ENCODE measurements around the gene ZRANB2. TPM values are rescaled to one million over a fixed set of nuclear protein-coding genes. Genes with fewer than 3 reads are reported as not detected.

The ZRANB2 gene, protein sequence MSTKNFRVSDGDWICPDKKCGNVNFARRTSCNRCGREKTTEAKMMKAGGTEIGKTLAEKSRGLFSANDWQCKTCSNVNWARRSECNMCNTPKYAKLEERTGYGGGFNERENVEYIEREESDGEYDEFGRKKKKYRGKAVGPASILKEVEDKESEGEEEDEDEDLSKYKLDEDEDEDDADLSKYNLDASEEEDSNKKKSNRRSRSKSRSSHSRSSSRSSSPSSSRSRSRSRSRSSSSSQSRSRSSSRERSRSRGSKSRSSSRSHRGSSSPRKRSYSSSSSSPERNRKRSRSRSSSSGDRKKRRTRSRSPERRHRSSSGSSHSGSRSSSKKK
- 10 to 100 TPM; 56.3 to 86.7 TPM for total RNA-seq

DNA sequence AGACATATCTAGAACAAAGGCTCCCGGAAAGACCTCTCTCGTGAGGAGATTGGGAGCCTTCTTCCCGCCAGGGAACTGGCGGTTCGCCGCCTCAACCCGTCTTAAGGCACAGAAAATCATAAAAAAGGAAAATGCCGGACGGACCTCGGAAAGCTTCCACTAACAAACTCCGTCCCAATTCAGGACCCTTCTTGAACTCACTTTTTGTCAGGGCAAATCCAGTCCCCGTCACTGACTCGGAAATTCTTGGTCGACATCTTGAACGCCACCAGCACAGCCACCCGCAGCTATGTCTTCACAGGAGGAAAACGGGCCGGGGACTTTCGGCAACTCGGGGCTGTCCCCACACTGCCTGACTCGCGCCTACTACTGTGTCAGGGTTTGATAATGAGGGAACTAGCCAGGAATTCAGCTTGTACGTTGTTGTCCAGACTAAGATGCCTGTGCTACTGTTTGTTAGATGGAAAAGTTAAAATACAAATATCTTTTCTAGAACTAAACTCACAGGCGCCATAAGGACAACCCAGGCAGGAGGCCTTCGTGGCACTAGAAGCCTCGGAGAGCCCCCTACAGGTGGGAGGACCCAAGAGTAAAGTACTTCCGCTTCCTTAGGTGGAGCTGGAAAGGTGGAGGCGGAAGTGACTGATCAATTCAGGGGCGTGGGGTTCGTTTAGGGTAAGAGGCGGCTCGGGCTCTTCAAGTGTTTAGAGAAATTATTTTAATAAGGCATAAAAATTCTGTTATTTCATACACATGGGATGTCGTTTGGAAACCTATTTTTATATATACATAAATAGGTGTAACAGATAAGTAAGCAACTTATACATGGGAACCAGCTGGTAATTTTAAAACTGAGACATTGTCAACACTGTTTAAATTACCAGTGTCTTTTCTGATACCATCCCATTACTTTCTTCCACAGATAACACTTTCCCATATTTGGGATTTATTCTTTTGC, at the start of gene ZRANB2:
Gene ZRANB2, minus strand, starts transcription at position 297 of the 958 bp plus-strand sequence. Its CDS starts 40 bp downstream, at position 257.
- intact Hi-C loops (cut with DNase I), result no loop called here
- H3K27me3 ChIP-seq, result no peaks in the 10 kb centered on the region

DNA sequence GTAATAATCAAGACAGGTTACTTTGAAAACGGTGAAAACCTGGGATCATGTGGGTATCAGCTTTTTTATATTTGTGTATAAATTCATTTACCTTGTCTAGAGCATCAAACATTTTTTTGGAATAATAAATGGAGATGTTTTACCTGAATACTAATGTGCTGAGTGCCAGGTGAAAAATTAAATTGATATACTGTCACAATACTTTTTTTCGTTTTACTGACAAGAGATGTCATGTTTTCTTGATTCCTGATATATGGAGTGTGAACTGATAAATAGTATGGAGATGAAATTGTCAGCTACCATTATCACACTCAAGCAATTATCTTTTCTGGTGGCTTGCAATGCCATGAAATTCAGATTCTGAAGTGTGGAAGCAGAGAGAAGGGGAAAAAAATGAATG, 47.2 kb upstream of the ZRANB2 start:
- Histone ChIP-seq H3K27me3 (no peaks in the 10 kb centered on the region), H3K27ac (no peak overlapping the region), H3K4me3 (no peak overlapping the region), H3K9me3 (no peaks in the 10 kb centered on the region), H3K4me1 (no peaks in the 10 kb centered on the region), H3K36me3 (no peaks in the 10 kb centered on the region), H3K9ac (ENCODE audit: low read depth in 2 of 2, low read length in 2 of 2) (no peak overlapping the region)
- intact Hi-C loops (cut with DNase I), result no loop called here
- TF ChIP-seq, protein P1, sequence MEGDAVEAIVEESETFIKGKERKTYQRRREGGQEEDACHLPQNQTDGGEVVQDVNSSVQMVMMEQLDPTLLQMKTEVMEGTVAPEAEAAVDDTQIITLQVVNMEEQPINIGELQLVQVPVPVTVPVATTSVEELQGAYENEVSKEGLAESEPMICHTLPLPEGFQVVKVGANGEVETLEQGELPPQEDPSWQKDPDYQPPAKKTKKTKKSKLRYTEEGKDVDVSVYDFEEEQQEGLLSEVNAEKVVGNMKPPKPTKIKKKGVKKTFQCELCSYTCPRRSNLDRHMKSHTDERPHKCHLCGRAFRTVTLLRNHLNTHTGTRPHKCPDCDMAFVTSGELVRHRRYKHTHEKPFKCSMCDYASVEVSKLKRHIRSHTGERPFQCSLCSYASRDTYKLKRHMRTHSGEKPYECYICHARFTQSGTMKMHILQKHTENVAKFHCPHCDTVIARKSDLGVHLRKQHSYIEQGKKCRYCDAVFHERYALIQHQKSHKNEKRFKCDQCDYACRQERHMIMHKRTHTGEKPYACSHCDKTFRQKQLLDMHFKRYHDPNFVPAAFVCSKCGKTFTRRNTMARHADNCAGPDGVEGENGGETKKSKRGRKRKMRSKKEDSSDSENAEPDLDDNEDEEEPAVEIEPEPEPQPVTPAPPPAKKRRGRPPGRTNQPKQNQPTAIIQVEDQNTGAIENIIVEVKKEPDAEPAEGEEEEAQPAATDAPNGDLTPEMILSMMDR (IDR thresholded peaks at IDR 0.05), result no peak
- no peak for DNase-seq

More for the DNA sequence above, at the start of gene ZRANB2:
- Histone ChIP-seq H3K27ac (peak within 1 kb of the TSS; percentile 89), H3K36me3 (no peaks in the 10 kb centered on the region), H3K9ac (ENCODE audit: low read depth in 2 of 2, low read length in 2 of 2) (peak within 1 kb of the TSS; percentile 88 to 90), H3K4me1 (peaks cover 7% of the 10 kb centered on the region), H3K4me3 (peak within 1 kb of the TSS; percentile 75), H3K9me3 (no peaks in the 10 kb centered on the region)
- TF ChIP-seq, protein P1 (IDR thresholded peaks at IDR 0.05), result peak; percentile 59
- DNase-seq, result peak; percentile 95

DNA sequence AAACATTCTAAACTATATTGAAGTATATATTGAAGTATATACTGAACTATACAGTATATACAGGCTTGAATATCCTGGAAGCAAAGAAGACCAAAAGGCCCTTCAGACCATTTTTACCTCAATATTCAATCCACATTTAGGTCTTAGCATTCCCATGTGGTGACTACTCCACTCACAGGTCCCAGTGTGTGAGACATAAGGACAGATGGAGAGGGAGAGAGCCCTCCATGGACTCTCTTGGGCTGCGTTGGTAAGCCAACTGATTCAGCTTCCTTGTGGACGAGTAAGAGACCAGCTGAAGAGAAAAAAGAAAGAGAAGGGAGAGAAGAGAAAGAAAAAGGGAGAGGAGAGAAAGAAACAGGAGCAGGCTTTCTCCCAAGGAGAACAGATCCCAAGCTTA, 37.3 kb upstream of the ZRANB2 start:
- TF ChIP-seq, protein P1 (IDR thresholded peaks at IDR 0.05), result no peak
- H3K36me3 ChIP-seq, result no peaks in the 10 kb centered on the region
- no peak for DNase-seq
- no peak overlapping the region for H3K9ac ChIP-seq (ENCODE audit: low read depth in 2 of 2, low read length in 2 of 2)
- intact Hi-C loops (cut with DNase I), result no loop called here
- H3K4me3 ChIP-seq, result no peak overlapping the region
- no peaks in the 10 kb centered on the region for H3K4me1 ChIP-seq
- H3K9me3 ChIP-seq, result no peaks in the 10 kb centered on the region
- H3K27ac ChIP-seq, result no peak overlapping the region
- H3K27me3 ChIP-seq, result no peaks in the 10 kb centered on the region

DNA sequence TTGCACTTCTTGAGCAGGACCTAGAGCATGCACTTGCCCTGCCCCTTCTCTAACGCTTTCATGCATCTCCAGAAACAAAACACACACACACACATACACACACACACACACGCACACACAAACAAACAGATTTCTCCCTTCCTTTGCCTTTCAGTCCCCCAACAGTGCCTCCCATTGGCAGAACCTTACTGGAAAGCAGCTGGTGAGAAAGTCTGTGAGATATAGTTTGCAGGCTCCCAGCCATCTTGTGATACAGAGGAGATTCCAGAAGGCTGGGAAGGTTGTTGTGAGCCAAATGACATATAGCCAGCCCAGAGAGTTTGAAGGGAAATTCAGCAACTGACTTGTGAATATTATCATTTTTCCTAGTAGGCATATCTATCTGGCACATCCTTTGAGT, 35.9 kb upstream of the ZRANB2 start:
- H3K27ac ChIP-seq, result no peak overlapping the region
- no peaks in the 10 kb centered on the region for H3K9me3 ChIP-seq
- H3K4me1 ChIP-seq, result no peaks in the 10 kb centered on the region
- no peak overlapping the region for H3K9ac ChIP-seq (ENCODE audit: low read depth in 2 of 2, low read length in 2 of 2)
- TF ChIP-seq, protein P1 (IDR thresholded peaks at IDR 0.05), result no peak
- no peak for DNase-seq
- no peaks in the 10 kb centered on the region for H3K36me3 ChIP-seq
- no peak overlapping the region for H3K4me3 ChIP-seq
- no peaks in the 10 kb centered on the region for H3K27me3 ChIP-seq
- intact Hi-C loops (cut with DNase I), result no loop called here

DNA sequence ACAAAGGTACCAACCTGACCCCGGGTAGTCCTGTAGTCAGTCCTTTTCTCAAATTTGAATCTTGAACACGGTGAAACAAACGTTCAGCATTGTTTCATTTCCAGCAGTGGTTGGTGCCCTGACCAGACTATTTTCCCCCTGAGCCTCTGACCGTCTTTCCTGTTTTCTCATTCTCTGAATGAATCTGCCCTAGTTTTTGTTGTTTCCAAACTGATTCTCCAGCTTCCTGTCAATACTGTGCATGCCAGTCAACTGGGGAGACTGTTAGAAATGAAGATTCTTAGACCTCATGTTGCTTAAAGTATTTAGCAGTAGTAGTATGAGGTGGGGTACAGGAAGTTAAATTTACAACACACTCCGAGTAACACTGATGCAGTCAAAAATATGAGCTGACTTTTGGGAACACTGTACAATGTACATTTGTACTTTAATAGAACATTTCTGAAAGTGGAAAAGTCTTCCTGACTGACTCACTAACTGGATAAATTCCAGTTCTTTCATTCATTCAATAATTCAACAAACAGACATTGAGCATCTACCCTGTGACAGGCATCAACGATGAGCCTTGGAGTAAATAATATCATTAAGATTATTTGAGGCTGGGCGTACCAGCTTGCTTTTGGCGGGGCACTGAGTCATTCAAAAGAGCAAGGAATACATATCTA, 26.0 kb upstream of the ZRANB2 start:
- Histone ChIP-seq H3K36me3 (no peaks in the 10 kb centered on the region), H3K27me3 (no peaks in the 10 kb centered on the region), H3K4me1 (no peaks in the 10 kb centered on the region), H3K4me3 (no peak overlapping the region), H3K9ac (ENCODE audit: low read depth in 2 of 2, low read length in 2 of 2) (no peak overlapping the region), H3K27ac (no peak overlapping the region), H3K9me3 (no peaks in the 10 kb centered on the region)
- no peak for DNase-seq
- TF ChIP-seq, protein P1 (IDR thresholded peaks at IDR 0.05), result no peak
- intact Hi-C loops (cut with DNase I), result no loop called here
